GM18951 (cell line): Measurements from ENCODE around the gene KAT2A.

Experiments
- POLR2A ChIP-seq: IDR thresholded peaks from 4 replicates; pipeline ENCODE4 v1.6.1; 2011; ENCODE audit warnings: mild to moderate bottlenecking; ENCODE audit not compliant: insufficient read length, insufficient read depth; ENCODE audit errors: extremely low read depth
- in situ Hi-C: fragments of 300-500 bp; cut with MboI; formaldehyde crosslinking; loops from one replicate; pipeline ENCODE4 v1.12.0; 2022; ENCODE audit warnings: low sequenced_read_pairs, mixed read lengths, inconsistent platforms; ENCODE audit not compliant: unreplicated experiment

Gene KAT2A

DNA sequence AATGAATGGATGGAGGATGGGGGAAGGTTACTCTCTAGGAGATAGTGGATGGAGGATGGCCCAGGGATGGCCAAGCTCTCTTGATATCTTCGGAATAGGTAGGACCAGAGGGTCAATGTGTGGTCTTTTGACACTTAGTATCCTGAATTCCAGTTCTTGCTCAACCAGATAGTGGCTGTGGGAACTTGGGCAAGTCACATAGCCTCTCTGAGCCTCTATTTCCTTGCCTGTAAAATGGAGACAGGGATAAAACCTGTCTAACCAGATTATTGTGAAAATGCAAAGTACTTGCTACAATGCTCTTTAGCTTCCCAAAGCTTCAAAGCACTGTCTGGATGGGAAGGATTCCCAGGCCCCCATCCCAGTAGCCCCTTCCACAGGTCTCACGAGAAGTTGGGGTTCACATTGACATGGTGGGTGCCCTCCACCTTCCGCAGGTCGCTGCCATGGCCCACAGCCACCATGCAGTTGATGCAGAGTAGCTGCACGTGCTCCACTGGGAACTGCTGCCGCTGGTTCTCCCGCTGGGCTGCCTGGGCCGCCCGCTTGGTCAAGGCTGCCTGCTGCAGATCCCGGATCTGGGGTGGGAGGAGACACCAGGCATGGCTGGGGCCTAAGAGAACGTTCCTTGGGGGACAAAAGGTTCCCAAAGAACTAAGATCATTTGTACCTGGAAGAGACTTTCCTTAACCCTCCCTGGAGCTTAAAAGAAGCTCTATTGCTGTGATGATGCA is 17.8 kb downstream of the KAT2A start:
- in situ Hi-C loops = no loop called here
- TF ChIP-seq POLR2A = no peak

- in situ Hi-C loops = no loop called here
- no peak for TF ChIP-seq POLR2A
These were observed 19.5 kb downstream of the KAT2A start for GRCh38 chr17:42101513-42102292.

- in situ Hi-C loops = no loop called here
- no peak for TF ChIP-seq POLR2A
These were observed 22.3 kb downstream of the KAT2A start for GRCh38 chr17:42098730-42099399.

DNA sequence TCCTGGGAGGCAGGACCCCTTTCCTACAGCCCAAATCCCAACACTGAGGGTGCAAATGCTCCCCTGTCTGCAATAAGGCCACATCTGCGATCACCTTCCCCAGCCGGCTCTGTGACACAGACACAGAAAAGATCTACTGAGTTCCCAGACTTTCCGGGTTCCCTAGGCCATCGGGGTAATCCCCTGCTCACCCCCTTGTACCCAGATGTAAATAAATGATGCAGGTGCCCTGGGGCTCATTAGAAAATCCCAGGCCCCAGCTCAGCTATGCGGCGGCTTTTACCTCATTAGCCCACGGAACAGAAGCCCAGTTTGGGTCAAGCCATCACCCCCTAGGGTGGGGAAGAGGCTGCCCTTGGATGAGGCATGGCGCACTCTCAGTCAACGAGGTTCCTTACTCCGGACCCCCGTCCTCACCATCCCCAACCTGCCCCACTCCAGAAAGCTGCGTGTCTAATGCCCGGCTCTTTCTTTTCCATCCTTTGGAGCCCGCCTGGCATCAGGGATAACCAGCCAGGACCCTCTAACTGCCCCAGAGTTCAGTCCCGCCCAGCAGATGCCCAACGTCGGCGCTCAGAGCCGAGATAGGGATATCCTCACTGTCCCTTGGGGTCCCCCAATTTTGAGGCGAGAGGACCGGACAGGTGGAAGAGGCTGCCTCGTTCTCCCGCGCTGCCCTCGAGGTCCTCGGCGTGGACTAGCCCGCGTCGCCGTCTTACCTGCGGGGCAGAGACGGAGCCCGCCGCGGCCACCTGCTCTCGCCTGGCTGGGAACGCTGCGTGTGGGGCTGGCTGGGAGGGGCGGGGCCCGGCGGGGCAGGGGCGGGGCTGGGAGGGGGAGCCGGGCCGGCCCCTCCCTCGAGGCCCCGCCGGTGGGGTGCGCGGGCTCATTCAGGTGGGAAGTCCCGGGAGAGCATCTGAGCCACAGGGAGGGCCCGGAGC is 23.2 kb downstream of the KAT2A start, which contains the start of gene ZNF385C:
Gene ZNF385C, minus strand, starts transcription at position 783 of the 941 bp plus-strand sequence. CDS start 35,417 bp downstream, outside the sequence.
- no peak for TF ChIP-seq POLR2A
- in situ Hi-C loops = no loop called here

DNA sequence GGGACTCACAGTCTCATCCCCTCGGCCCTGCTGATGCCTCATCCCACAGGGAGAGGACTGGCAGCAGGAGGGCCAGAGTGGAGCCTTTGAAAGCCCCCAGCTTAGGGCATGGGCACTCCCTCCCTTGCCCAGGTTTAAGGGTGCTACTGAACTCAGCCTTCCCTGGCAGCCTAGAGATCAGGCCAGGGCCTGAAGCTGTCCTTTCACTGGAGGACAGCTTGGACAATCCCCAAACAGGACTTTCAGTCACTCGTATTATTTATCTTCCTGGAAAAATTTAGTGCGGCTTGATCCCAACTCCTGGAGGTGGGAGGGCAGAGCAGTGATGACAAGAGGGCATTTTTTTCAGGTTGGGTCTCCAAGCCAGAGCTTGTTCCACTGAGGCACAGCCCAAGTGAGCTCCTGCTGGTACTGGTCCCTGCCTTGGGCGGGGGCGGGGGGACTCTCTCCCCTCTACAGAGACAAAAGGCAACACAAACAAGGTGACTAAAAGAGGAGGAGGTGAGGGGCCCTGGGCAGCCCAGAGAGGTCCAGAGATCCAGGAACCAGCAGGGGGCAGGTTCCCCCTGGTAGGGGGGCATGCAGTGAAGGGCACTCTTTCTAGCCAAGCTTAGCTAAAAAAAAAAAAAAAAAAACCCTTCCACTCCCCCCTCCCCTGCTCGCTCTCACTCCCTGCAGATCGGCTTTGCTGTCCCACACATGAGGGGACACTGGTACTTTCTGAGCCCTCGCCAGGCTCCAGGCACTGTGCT is 24.6 kb downstream of the KAT2A start:
- in situ Hi-C loops = no loop called here
- no peak for TF ChIP-seq POLR2A

DNA sequence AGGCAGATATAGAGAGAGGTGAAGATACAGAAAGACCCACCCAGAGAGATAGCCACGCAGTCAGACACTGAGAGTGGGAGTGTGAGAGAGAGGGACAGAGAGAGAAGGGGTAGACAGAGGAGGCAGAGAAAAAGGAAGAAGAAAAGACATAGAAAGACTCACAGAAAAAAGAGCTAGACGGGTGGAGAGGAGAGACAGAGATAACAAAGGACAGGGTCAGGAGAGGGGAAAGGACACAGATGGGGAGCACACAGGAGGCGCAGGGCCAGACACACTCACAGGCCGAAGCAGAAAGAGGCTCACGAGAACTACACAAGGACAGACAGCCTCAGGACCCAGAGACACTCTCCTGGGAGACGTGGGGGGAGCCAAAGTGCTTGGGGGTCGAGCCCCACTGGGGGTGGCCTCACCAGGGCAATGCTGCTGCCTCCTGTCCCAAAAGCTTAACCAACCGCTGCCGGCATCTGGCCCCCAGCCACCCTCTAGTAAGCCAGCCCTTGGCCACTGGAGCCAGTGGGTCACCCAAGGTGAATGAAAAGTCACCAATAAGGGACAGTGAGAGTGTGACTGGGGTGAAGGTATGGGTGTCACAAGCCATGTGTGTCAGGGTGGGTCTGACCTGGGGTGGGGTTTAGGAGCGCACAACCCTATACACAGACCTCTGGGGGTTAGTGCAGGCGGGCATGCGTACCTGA is 26.6 kb downstream of the KAT2A start:
- in situ Hi-C loops = no loop called here
- no peak for TF ChIP-seq POLR2A

DNA sequence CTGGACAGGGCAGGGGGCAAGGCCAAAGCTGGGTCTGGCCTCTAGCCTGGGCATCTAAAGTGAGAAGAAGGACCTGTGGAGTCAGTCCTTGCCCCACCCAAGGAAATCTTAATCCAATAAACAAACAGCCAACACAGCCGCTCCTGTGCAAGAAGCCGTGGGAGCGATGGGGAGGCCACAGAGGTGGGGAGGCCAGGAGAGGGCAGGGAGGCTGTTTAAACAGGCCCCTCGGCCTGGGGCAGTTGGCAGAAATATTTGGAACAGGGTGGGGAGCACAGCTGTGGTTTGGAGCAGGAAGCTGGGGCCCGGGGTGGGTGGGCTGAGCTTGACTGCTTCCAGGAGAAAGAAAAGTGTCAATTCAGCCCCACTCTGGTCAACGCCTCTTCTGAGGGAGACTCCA is 28.2 kb downstream of the KAT2A start:
- no peak for TF ChIP-seq POLR2A
- in situ Hi-C loops = no loop called here

GRCh38 chr17:42090964-42091790 is 30.0 kb downstream of the KAT2A start:
- in situ Hi-C loops = no loop called here
- no peak for TF ChIP-seq POLR2A

DNA sequence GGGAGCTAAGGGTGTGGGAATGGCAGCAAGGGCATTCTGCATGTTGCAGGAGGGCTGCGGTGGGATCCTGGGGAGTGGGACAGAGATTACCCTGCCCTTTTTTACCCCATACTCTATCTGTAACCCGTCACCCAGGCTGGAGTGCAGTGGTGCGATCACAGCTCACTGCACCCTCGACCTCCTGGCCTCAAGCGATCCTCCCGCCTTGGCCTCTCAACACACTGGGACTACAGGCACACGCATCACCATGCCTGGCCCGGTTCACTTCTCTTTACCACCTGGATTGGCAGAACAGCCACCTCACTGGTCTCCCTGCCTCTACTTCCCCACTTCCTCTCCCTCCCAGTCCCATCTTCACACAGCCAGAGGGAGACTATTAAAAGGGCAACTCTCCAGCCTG is 32.4 kb downstream of the KAT2A start:
- in situ Hi-C loops = no loop called here
- no peak for TF ChIP-seq POLR2A

- TF ChIP-seq POLR2A = no peak
- in situ Hi-C loops = no loop called here
These were observed 33.1 kb downstream of the KAT2A start for GRCh38 chr17:42087736-42088705.
